GM21447 (cell line): ENCODE measurements around the gene TINAGL1.

ENCODE experiments used
- ATAC-seq: cut with Tn5 transposase; IDR thresholded peaks from one replicate; pipeline ENCODE4 v1.9.1; 2021; ENCODE audit not compliant: unreplicated experiment

Gene TINAGL1

GRCh38 chr1:31576201-31576669, at the start of gene TINAGL1:
TSS of gene TINAGL1 (plus strand) at chr1:31576515. CDS start at chr1:31577149, 634 bp downstream.
- ATAC-seq = no peak

GRCh38 chr1:31529999-31530684, 46.2 kb upstream of the TINAGL1 start:
- no peak for ATAC-seq

- ATAC-seq = no peak
Observed at GRCh38 chr1:31531177-31531999, 44.9 kb upstream of the TINAGL1 start.

GRCh38 chr1:31532173-31532572, 44.1 kb upstream of the TINAGL1 start:
- ATAC-seq = no peak

- ATAC-seq = no peak
Observed at GRCh38 chr1:31535561-31535960, 40.8 kb upstream of the TINAGL1 start.

- no peak for ATAC-seq
Observed at GRCh38 chr1:31539329-31539728, 37.0 kb upstream of the TINAGL1 start.

GRCh38 chr1:31541194-31541593, 35.1 kb upstream of the TINAGL1 start:
- ATAC-seq = no peak

GRCh38 chr1:31545927-31546540, 30.3 kb upstream of the TINAGL1 start:
- ATAC-seq = no peak

- ATAC-seq = peak; percentile 7
Observed at GRCh38 chr1:31548534-31548906, 27.8 kb upstream of the TINAGL1 start.

- ATAC-seq = peak; percentile 72
Observed at GRCh38 chr1:31548907-31549808, 27.2 kb upstream of the TINAGL1 start.

- ATAC-seq = no peak
Observed at GRCh38 chr1:31549809-31550620, 26.3 kb upstream of the TINAGL1 start.

- ATAC-seq = no peak
Observed at GRCh38 chr1:31551208-31551607, 25.1 kb upstream of the TINAGL1 start.

GRCh38 chr1:31552489-31552888, 23.8 kb upstream of the TINAGL1 start:
- no peak for ATAC-seq

GRCh38 chr1:31556481-31557006, 19.8 kb upstream of the TINAGL1 start:
- no peak for ATAC-seq

- ATAC-seq = no peak
Observed at GRCh38 chr1:31559715-31560114, 16.6 kb upstream of the TINAGL1 start.

GRCh38 chr1:31560394-31560793, 15.9 kb upstream of the TINAGL1 start:
- no peak for ATAC-seq

- ATAC-seq = no peak
Observed at GRCh38 chr1:31562707-31563360, 13.5 kb upstream of the TINAGL1 start.

- no peak for ATAC-seq
Observed at GRCh38 chr1:31564606-31564989, 11.7 kb upstream of the TINAGL1 start.

- ATAC-seq = no peak
Observed at GRCh38 chr1:31567956-31568570, 8.3 kb upstream of the TINAGL1 start.
